ENCODE measurements around the gene S100B. TPM values are rescaled to one million over a fixed set of nuclear protein-coding genes. Genes with fewer than 3 reads are reported as not detected.

The S100B gene
- total RNA-seq, 1 experiment from 2014 or later, result not detected

DNA sequence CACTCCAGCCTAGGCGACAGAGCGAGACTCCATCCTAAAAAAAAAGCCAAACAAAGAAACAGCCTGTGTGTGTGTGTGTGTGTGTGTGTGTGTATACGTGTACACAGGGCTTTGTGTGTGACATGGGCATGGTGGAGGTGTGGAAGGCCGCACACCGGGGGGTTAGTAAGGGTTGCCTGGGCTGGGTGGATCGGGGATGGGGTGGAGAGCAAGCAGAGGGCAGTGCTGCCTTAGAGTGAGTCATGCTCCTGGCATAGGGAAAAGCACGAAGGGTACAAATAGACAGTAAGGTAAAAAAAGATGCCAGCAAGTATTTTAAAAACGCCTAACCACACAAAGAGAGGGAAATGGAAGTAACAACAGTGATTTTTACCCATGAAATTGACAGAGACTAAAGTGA is 36.8 kb upstream of the S100B start:
- no peak for DNase-seq (ENCODE audit: low read depth, low spot score)
- Histone ChIP-seq H3K4me2 (ENCODE audit: low read length) (no peak overlapping the region), H3K36me3 (ENCODE audit: control insufficient read depth in 1 of 2, insufficient read depth in 2 of 2, low read length in 2 of 2) (peaks cover 17 to 19% of the 10 kb centered on the region in 2 experiments; a peak in 3 of 4 replicates), H4K20me1 (ENCODE audit: insufficient read depth) (no peaks in the 10 kb centered on the region), H3K9me2 (ENCODE audit: insufficient read depth) (no peaks in the 10 kb centered on the region), H3K79me2 (ENCODE audit: insufficient read depth, low read length) (peaks cover 28% of the 10 kb centered on the region), H3K9me3 (ENCODE audit: control insufficient read depth in 1 of 2, insufficient read depth in 1 of 2, low read depth in 1 of 2, low read length in 2 of 2) (no peaks in the 10 kb centered on the region), H3K4me1 (ENCODE audit: control insufficient read depth in 1 of 2, insufficient read depth in 2 of 2, low read length in 2 of 2) (0 out of 4 replicates have a peak, but pooled peaks cover 0 to 3% of the 10 kb centered on the region in 2 experiments), H3K9ac (ENCODE audit: low read length) (no peak overlapping the region), H3K27ac (ENCODE audit: low read depth, low read length) (no peak overlapping the region), H3K4me3 (replicated peaks in 1 of 2; ENCODE audit: low read depth in 1 of 2, low read length in 2 of 2) (no peak overlapping the region), H3K27me3 (ENCODE audit: insufficient read depth, low read length) (no peaks in the 10 kb centered on the region), H2AFZ (ENCODE audit: low read depth, low read length, poor library complexity, severe bottlenecking) (no peak overlapping the region)
- no TSS peak for BruUV-seq (replicated peaks)
- ChIA-PET CTCF (no interaction called here), RAD21 (ENCODE audit: low non-redundant PET in 1 of 2, low total read pairs in 2 of 2, uncharacterized antibody in 2 of 2, unreplicated experiment in 2 of 2) (no interaction called here), POLR2A (no interaction called here)
- ATAC-seq, result no peak
- intact Hi-C loops (cut with micrococcal nuclease), result no loop called here
- TF ChIP-seq, protein P1, sequence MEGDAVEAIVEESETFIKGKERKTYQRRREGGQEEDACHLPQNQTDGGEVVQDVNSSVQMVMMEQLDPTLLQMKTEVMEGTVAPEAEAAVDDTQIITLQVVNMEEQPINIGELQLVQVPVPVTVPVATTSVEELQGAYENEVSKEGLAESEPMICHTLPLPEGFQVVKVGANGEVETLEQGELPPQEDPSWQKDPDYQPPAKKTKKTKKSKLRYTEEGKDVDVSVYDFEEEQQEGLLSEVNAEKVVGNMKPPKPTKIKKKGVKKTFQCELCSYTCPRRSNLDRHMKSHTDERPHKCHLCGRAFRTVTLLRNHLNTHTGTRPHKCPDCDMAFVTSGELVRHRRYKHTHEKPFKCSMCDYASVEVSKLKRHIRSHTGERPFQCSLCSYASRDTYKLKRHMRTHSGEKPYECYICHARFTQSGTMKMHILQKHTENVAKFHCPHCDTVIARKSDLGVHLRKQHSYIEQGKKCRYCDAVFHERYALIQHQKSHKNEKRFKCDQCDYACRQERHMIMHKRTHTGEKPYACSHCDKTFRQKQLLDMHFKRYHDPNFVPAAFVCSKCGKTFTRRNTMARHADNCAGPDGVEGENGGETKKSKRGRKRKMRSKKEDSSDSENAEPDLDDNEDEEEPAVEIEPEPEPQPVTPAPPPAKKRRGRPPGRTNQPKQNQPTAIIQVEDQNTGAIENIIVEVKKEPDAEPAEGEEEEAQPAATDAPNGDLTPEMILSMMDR (IDR thresholded peaks at IDR 0.05 in 2 of 3, conservative IDR thresholded peaks at IDR 0.05 in 1 of 3; ENCODE audit: borderline replicate concordance in 1 of 3, insufficient read depth in 1 of 3, low read depth in 2 of 3, low read length in 2 of 3), result no peak
- TF ChIP-seq ELF1 (IDR thresholded peaks at IDR 0.05; ENCODE audit: borderline replicate concordance, low read depth) (no peak), TCF7L2 (IDR thresholded peaks at IDR 0.05; ENCODE audit: borderline replicate concordance, extremely low read depth, insufficient read depth, insufficient read length) (no peak), SRF (IDR thresholded peaks at IDR 0.05; ENCODE audit: low read depth) (no peak), POLR2AphosphoS5 (IDR thresholded peaks at IDR 0.05; ENCODE audit: low read depth, low read length) (no peak), EZH2 (IDR thresholded peaks at IDR 0.05) (no peak), EZH2phosphoT487 (IDR thresholded peaks at IDR 0.05; ENCODE audit: borderline replicate concordance) (no peak), SP1 (IDR thresholded peaks at IDR 0.05; ENCODE audit: low read depth) (no peak), CBX3 (IDR thresholded peaks at IDR 0.05; ENCODE audit: low read depth) (no peak), ZFX (IDR thresholded peaks at IDR 0.05) (no peak), EGR1 (IDR thresholded peaks at IDR 0.05; ENCODE audit: low read depth) (no peak), SIN3A (IDR thresholded peaks at IDR 0.05; ENCODE audit: low read depth) (no peak), YY1 (IDR thresholded peaks at IDR 0.05; ENCODE audit: extremely low read depth, insufficient replicate concordance, low read depth, low read length) (no peak), FOSL1 (IDR thresholded peaks at IDR 0.05; ENCODE audit: low read depth) (no peak), ZNF274 (IDR thresholded peaks at IDR 0.05; ENCODE audit: low read depth, low read length) (no peak), POLR2A (IDR thresholded peaks at IDR 0.05; ENCODE audit: borderline replicate concordance, extremely low read depth, insufficient read depth, insufficient read length) (no peak)
- TF ChIP-seq, protein P2, sequence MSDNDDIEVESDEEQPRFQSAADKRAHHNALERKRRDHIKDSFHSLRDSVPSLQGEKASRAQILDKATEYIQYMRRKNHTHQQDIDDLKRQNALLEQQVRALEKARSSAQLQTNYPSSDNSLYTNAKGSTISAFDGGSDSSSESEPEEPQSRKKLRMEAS (IDR thresholded peaks at IDR 0.05), result no peak
- TF ChIP-seq, protein P3, sequence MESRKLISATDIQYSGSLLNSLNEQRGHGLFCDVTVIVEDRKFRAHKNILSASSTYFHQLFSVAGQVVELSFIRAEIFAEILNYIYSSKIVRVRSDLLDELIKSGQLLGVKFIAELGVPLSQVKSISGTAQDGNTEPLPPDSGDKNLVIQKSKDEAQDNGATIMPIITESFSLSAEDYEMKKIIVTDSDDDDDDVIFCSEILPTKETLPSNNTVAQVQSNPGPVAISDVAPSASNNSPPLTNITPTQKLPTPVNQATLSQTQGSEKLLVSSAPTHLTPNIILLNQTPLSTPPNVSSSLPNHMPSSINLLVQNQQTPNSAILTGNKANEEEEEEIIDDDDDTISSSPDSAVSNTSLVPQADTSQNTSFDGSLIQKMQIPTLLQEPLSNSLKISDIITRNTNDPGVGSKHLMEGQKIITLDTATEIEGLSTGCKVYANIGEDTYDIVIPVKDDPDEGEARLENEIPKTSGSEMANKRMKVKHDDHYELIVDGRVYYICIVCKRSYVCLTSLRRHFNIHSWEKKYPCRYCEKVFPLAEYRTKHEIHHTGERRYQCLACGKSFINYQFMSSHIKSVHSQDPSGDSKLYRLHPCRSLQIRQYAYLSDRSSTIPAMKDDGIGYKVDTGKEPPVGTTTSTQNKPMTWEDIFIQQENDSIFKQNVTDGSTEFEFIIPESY (IDR thresholded peaks at IDR 0.05; ENCODE audit: extremely low read depth, insufficient replicate concordance, low read length), result no peak
- TF ChIP-seq, protein P4, sequence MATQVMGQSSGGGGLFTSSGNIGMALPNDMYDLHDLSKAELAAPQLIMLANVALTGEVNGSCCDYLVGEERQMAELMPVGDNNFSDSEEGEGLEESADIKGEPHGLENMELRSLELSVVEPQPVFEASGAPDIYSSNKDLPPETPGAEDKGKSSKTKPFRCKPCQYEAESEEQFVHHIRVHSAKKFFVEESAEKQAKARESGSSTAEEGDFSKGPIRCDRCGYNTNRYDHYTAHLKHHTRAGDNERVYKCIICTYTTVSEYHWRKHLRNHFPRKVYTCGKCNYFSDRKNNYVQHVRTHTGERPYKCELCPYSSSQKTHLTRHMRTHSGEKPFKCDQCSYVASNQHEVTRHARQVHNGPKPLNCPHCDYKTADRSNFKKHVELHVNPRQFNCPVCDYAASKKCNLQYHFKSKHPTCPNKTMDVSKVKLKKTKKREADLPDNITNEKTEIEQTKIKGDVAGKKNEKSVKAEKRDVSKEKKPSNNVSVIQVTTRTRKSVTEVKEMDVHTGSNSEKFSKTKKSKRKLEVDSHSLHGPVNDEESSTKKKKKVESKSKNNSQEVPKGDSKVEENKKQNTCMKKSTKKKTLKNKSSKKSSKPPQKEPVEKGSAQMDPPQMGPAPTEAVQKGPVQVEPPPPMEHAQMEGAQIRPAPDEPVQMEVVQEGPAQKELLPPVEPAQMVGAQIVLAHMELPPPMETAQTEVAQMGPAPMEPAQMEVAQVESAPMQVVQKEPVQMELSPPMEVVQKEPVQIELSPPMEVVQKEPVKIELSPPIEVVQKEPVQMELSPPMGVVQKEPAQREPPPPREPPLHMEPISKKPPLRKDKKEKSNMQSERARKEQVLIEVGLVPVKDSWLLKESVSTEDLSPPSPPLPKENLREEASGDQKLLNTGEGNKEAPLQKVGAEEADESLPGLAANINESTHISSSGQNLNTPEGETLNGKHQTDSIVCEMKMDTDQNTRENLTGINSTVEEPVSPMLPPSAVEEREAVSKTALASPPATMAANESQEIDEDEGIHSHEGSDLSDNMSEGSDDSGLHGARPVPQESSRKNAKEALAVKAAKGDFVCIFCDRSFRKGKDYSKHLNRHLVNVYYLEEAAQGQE (IDR thresholded peaks at IDR 0.05; ENCODE audit: low read depth), result no peak
